Body of pancreas (tissue), 4 donors: ENCODE results near the gene MRPL10. TPM values are rescaled to one million over a fixed set of nuclear protein-coding genes. Genes with fewer than 3 reads are reported as not detected.

ENCODE experiments used
- ATAC-seq: fragments of 150-250 bp; one replicate; pipeline ENCODE4 v1.9.1; 2016
- DNase-seq, 4 donors: peaks; one replicate each; pipeline ENCODE4 v3.0.0-alpha.2; 2019
- H3K27ac ChIP-seq, 4 donors: fragments of 200-600 bp; sonication (generic); 1 replicate in 3 of 4; 2 replicates in 1 of 4; pipeline versions ENCODE4 v1.5.1 to v1.6.1; 2016 to 2019; ENCODE audit warnings: mild to moderate bottlenecking in 1 of 4, mixed read lengths in 1 of 4, moderate library complexity in 1 of 4
- H3K27me3 ChIP-seq, 2 donors: fragments of 200-600 bp; sonication (generic); one replicate each; pipeline ENCODE4 v1.6.0; 2016; ENCODE audit warnings: mild to moderate bottlenecking in 1 of 2
- H3K36me3 ChIP-seq, 2 donors: fragments of 200-600 bp; sonication (generic); replicated peaks in 1 of 2; 2 replicates each; pipeline ENCODE4 v1.5.1; 2016; ENCODE audit warnings: low read depth in 2 of 2; ENCODE audit not compliant: insufficient read depth in 1 of 2
- H3K4me1 ChIP-seq: fragments of 200-600 bp; sonication (generic); one replicate; pipeline ENCODE4 v1.6.0; 2016
- H3K4me3 ChIP-seq, 2 donors: fragments of 200-600 bp; sonication (generic); 1 replicate in 1 of 2; 2 replicates in 1 of 2; pipeline ENCODE4 v1.5.1; 2016 to 2019
- H3K9me3 ChIP-seq, 3 donors: fragments of 200-600 bp; sonication (generic); 1 replicate in 2 of 3; 2 replicates in 1 of 3; pipeline ENCODE4 v1.5.1; 2016
- POLR2A ChIP-seq, 3 donors: fragments of 450-650 bp; IDR thresholded peaks; one replicate each; pipeline ENCODE4 v1.6.1; 2016; ENCODE audit warnings: antibody characterized with exemption in 3 of 3, mild to moderate bottlenecking in 2 of 3
- WGBS, 2 donors: methylation state at CpG; one replicate each; pipeline ENCODE4 v1.1.5; 2017; 5-methylcytosine and 5-hydroxymethylcytosine counted together
- intact Hi-C: fragments of 100-400 bp; cut with DNase I; formaldehyde crosslinking; loops from one replicate; pipeline ENCODE4 v1.15.1; 2023
- total RNA-seq, 2 donors: library from RNA; depleted of rRNA; stranded (reverse); fragments of >200 nt; gene quantifications; one replicate each; pipeline ENCODE4 v1.1.0, GENCODE V29; 2016
- TF ChIP-seq, protein P1 (sequence below), 7 experiments: fragments of 450-650 bp in 4 of 7; fragments of 200-600 bp in 3 of 7; sonication (generic) in 3 of 7; IDR thresholded peaks; one replicate each; pipeline ENCODE4 v1.5.1; 2016 to 2019; ENCODE audit warnings: antibody characterized with exemption in 7 of 7

MRPL10 gene
- total RNA-seq, 2 donors from 2014 or later, result 4.3 to 29.8 TPM

- Histone ChIP-seq H3K4me3 (no peak overlapping the region), H3K27ac (no peak overlapping the region), H3K9me3 (no peaks in the 10 kb centered on the region), H3K27me3 (no peaks in the 10 kb centered on the region), H3K36me3 (peaks cover 0 to 4% of the 10 kb centered on the region in 2 donors), H3K4me1 (no peaks in the 10 kb centered on the region)
- 26 to 29% methylated on average over 9 of the region's 9 CpGs for WGBS, 2 donors
- ATAC-seq, result peak; percentile 84
- intact Hi-C loops, result loop anchor here (10.0 kb wide), 2 partner anchors 108 to 148 kb away; partner anchors contain the start of gene TBKBP1
- DNase-seq, result peak; percentile 53 to 67 (median 65)
- TF ChIP-seq, protein P1, sequence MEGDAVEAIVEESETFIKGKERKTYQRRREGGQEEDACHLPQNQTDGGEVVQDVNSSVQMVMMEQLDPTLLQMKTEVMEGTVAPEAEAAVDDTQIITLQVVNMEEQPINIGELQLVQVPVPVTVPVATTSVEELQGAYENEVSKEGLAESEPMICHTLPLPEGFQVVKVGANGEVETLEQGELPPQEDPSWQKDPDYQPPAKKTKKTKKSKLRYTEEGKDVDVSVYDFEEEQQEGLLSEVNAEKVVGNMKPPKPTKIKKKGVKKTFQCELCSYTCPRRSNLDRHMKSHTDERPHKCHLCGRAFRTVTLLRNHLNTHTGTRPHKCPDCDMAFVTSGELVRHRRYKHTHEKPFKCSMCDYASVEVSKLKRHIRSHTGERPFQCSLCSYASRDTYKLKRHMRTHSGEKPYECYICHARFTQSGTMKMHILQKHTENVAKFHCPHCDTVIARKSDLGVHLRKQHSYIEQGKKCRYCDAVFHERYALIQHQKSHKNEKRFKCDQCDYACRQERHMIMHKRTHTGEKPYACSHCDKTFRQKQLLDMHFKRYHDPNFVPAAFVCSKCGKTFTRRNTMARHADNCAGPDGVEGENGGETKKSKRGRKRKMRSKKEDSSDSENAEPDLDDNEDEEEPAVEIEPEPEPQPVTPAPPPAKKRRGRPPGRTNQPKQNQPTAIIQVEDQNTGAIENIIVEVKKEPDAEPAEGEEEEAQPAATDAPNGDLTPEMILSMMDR (IDR thresholded peaks at IDR 0.05), result peak in 6 of 7 experiments; percentile 41 to 64 (median 54)
- no peak for TF ChIP-seq POLR2A (IDR thresholded peaks at IDR 0.05)
These were observed 28.9 kb downstream of the MRPL10 start for GRCh38 chr17:47802341-47803022.

DNA sequence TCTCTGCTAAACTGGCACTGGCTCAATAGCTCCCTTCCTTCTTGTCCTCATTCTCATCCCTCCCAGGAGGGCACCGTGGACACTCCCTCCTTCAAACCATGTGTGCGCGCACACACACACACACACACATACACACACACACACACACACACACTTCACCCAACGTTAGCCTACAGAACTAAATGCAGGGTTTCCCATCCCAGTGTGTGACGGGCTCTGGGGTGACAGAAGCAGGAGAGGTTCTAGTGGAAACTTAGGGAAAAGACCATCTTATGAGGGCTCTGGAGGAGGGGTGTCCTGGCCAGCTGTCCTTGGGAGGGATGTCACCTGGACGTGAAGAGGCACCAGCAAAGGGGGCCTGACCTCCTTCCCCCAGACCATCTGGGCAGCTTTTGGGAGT, 29.4 kb downstream of the MRPL10 start:
- WGBS, 2 donors, result 29% methylated on average over 6 of the region's 6 CpGs

GRCh38 chr17:47801176-47801765, 30.1 kb downstream of the MRPL10 start:
- WGBS, 2 donors, result 67 to 81% methylated on average over 2 to 4 of the region's 4 CpGs
- intact Hi-C loops, result loop anchor here (10.0 kb wide), 2 partner anchors 106 to 146 kb away; partner anchors contain the start of gene TBKBP1
- H3K36me3 ChIP-seq, result no peaks in the 10 kb centered on the region
- no peak overlapping the region for H3K27ac ChIP-seq
- no peaks in the 10 kb centered on the region for H3K27me3 ChIP-seq
- DNase-seq (no peak), ATAC-seq (no peak)
- TF ChIP-seq, protein P1 (IDR thresholded peaks at IDR 0.05), result no peak
- TF ChIP-seq POLR2A (IDR thresholded peaks at IDR 0.05), result no peak
- H3K4me3 ChIP-seq, result no peak overlapping the region
- no peaks in the 10 kb centered on the region for H3K9me3 ChIP-seq
- H3K4me1 ChIP-seq, result no peaks in the 10 kb centered on the region

More for the DNA sequence above, 29.4 kb downstream of the MRPL10 start:
- intact Hi-C loops, result loop anchor here (10.0 kb wide), 2 partner anchors 107 to 147 kb away; partner anchors contain the start of gene TBKBP1
- H3K27ac ChIP-seq, result no peak overlapping the region
- H3K36me3 ChIP-seq, result peaks cover 0 to 3% of the 10 kb centered on the region in 2 donors
- H3K9me3 ChIP-seq, result no peaks in the 10 kb centered on the region
- H3K4me1 ChIP-seq, result no peaks in the 10 kb centered on the region
- no peaks in the 10 kb centered on the region for H3K27me3 ChIP-seq
- H3K4me3 ChIP-seq, result no peak overlapping the region
- ATAC-seq (no peak), DNase-seq (no peak)
- no peak for TF ChIP-seq POLR2A (IDR thresholded peaks at IDR 0.05)

DNA sequence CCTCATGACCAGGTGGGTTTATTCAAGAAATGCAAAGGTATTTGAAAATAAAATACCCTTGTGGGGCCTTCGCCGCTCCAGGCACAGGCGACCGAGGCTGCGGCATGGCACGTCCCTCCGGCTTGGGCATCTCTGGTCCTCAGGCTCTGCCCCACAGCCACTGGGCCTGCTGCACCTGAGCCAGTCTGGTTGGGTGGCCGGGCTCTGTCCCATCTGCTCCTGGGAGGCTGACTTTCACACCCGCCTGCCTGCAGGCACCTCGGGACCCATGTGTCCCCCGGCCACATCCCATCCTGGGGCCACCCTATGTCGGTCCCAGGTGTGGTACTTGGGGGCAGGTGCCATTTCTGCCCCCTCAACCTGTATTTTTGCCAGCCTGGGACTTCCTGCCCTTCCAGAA, 30.7 kb downstream of the MRPL10 start:
- H3K9me3 ChIP-seq, result no peaks in the 10 kb centered on the region
- no peaks in the 10 kb centered on the region for H3K27me3 ChIP-seq
- DNase-seq (no peak), ATAC-seq (no peak)
- no peaks in the 10 kb centered on the region for H3K36me3 ChIP-seq
- TF ChIP-seq, protein P1 (IDR thresholded peaks at IDR 0.05), result no peak
- no peak for TF ChIP-seq POLR2A (IDR thresholded peaks at IDR 0.05)
- intact Hi-C loops, result loop anchor here (10.0 kb wide), 2 partner anchors 106 to 146 kb away; partner anchors contain the start of gene TBKBP1
- no peak overlapping the region for H3K27ac ChIP-seq
- H3K4me3 ChIP-seq, result no peak overlapping the region
- WGBS, 2 donors, result 80 to 81% methylated on average over 10 to 12 of the region's 12 CpGs
- no peaks in the 10 kb centered on the region for H3K4me1 ChIP-seq

- Histone ChIP-seq H3K27ac (no peak overlapping the region), H3K9me3 (no peaks in the 10 kb centered on the region), H3K27me3 (no peaks in the 10 kb centered on the region), H3K36me3 (no peaks in the 10 kb centered on the region), H3K4me3 (no peak overlapping the region), H3K4me1 (no peaks in the 10 kb centered on the region)
- 70 to 73% methylated on average over 2 of the region's 2 CpGs for WGBS, 2 donors
- no peak for DNase-seq
- no peak for ATAC-seq
- intact Hi-C loops, result no loop called here
- TF ChIP-seq POLR2A (IDR thresholded peaks at IDR 0.05), result no peak
- TF ChIP-seq, protein P1 (IDR thresholded peaks at IDR 0.05), result no peak
These were observed 33.5 kb downstream of the MRPL10 start for GRCh38 chr17:47797797-47798196.
